Vagina (tissue), 2 donors: ENCODE results near the gene TRPV5.

Source experiments
- POLR2A ChIP-seq, 2 donors: fragments of 450-650 bp; IDR thresholded peaks; one replicate each; pipeline ENCODE4 v1.6.1; 2017; ENCODE audit warnings: antibody characterized with exemption in 2 of 2, mild to moderate bottlenecking in 2 of 2, moderate library complexity in 2 of 2
- POLR2AphosphoS5 ChIP-seq, 2 donors: sonication (generic); formaldehyde crosslinking; IDR thresholded peaks; one replicate each; pipeline ENCODE4 v1.9.0; 2017; ENCODE audit warnings: antibody characterized with exemption in 2 of 2, mild to moderate bottlenecking in 2 of 2, low read depth in 1 of 2; ENCODE audit not compliant: insufficient read depth in 1 of 2
- TF ChIP-seq, protein P1 (sequence below), 3 experiments: fragments of 450-650 bp in 2 of 3; fragments of 200-600 bp in 1 of 3; sonication (generic) in 1 of 3; IDR thresholded peaks; one replicate each; pipeline ENCODE4 v1.5.1; 2017 to 2019; ENCODE audit warnings: antibody characterized with exemption in 3 of 3, mild to moderate bottlenecking in 2 of 3, moderate library complexity in 2 of 3

GRCh38 chr7:142887282-142888015, 46.1 kb downstream of the TRPV5 start:
- TF ChIP-seq, protein P1, sequence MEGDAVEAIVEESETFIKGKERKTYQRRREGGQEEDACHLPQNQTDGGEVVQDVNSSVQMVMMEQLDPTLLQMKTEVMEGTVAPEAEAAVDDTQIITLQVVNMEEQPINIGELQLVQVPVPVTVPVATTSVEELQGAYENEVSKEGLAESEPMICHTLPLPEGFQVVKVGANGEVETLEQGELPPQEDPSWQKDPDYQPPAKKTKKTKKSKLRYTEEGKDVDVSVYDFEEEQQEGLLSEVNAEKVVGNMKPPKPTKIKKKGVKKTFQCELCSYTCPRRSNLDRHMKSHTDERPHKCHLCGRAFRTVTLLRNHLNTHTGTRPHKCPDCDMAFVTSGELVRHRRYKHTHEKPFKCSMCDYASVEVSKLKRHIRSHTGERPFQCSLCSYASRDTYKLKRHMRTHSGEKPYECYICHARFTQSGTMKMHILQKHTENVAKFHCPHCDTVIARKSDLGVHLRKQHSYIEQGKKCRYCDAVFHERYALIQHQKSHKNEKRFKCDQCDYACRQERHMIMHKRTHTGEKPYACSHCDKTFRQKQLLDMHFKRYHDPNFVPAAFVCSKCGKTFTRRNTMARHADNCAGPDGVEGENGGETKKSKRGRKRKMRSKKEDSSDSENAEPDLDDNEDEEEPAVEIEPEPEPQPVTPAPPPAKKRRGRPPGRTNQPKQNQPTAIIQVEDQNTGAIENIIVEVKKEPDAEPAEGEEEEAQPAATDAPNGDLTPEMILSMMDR (IDR thresholded peaks at IDR 0.05), result no peak
- TF ChIP-seq POLR2AphosphoS5 (IDR thresholded peaks at IDR 0.05; ENCODE audit: insufficient read depth in 1 of 2, low read depth in 1 of 2) (no peak), POLR2A (IDR thresholded peaks at IDR 0.05) (no peak)
